Cardiac fibroblast (primary cell): Measurements from ENCODE around the gene COBLL1.

ENCODE experiments used
- DNase-seq, 2 donors: peaks; one replicate each; pipeline versions ENCODE4 v3.0.0 to v3.0.0-alpha.2; 2010; ENCODE audit warnings: low read depth in 2 of 2
- H3K4me3 ChIP-seq, 2 donors: replicated peaks in 1 of 2; 1 replicate in 1 of 2; 2 replicates in 1 of 2; pipeline ENCODE4 v1.5.1; 2011; ENCODE audit warnings: low read depth in 2 of 2, low read length in 2 of 2, mild to moderate bottlenecking in 2 of 2, moderate library complexity in 1 of 2
- CTCF ChIP-seq: IDR thresholded peaks from one replicate; pipeline ENCODE4 v1.5.1; 2011; ENCODE audit warnings: low read depth, mild to moderate bottlenecking, low read length, inconsistent platforms

COBLL1 gene

DNA sequence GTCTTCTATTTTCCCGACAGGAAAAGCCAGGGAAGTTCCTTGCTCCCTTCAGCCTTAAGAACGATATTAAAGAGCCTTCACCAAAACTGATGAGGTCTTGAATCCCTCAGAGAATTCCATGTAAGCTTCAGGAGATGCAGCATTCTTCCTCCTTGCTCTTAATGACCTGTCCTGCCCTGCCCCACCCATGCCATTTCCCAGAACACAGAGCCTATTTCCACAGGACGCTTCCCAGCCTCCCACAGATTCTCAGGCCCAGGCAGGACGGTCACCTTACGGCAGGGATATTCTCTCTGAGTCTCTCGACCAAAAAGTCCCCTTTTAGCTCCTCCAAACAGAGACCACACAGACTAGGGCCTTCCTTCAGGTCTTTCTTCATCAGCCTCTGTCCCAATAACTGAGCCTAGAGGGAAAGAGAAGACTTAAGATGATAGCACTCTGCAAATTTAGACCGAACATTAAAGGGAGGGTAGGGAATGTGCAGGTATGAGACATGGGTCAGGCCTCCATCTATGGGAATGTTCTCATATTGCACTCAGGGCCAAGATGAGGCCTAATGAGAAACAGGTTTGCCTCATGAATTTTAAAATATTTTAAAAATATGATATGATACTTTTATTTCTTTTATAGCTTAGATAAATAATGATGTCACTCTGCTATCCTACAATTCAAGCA is 62.1 kb downstream of the COBLL1 start:
- TF ChIP-seq CTCF = no peak
- H3K4me3 ChIP-seq = no peak overlapping the region
- no peak for DNase-seq

GRCh38 chr2:164778723-164779122 is 62.9 kb downstream of the COBLL1 start:
- TF ChIP-seq CTCF = no peak
- DNase-seq = peak in 1 of 2 donors; percentile 49
- H3K4me3 ChIP-seq = no peak overlapping the region

- H3K4me3 ChIP-seq = no peak overlapping the region
- TF ChIP-seq CTCF = no peak
Measured at GRCh38 chr2:164777847-164778461, 63.7 kb downstream of the COBLL1 start.

DNA sequence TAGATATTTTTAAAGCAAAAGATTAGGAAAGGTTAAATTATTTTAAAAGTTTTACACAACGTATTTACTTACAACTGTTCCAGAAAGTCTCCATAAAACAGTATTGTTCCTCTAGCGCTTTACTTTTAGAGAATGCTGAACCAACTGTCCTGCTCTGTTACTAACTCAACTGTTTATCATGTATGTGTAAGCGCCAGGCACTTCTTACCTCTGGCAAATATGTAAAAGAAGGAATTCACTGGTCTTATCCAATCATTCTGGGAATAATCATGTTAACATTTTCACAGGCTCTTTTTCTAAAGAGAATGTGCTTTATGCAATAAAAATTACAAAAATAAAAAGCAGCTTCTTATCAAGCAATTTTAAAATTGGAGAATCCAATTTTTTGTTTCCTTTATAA is 68.0 kb downstream of the COBLL1 start:
- no peak overlapping the region for H3K4me3 ChIP-seq
- DNase-seq = no peak
- no peak for TF ChIP-seq CTCF

More at GRCh38 chr2:164777847-164778461, 63.7 kb downstream of the COBLL1 start:
- no peak for DNase-seq

DNA sequence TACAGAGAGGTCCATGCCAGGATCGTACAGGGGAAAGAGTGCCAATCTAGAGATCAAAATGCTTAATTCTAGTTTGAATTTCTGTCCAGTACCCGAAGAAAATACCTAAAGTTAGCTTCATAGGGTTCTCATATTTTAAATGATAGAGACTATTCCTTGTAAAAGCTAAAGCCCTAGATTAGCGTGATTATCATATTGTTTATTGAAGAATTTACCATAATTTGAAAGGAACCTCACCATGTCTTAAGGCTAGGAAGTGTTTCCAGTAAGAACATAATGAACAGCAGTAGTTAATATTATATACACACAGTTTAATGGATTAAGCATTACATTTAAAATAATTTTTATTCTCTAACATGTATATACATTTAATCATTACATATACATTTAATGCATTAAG is 68.5 kb downstream of the COBLL1 start:
- no peak overlapping the region for H3K4me3 ChIP-seq
- TF ChIP-seq CTCF = no peak
- no peak for DNase-seq

- DNase-seq = no peak
- no peak for TF ChIP-seq CTCF
Measured at GRCh38 chr2:164771897-164772296, 69.7 kb downstream of the COBLL1 start.

More at GRCh38 chr2:164771897-164772296, 69.7 kb downstream of the COBLL1 start:
- H3K4me3 ChIP-seq = no peak overlapping the region
